ENCODE data around the gene DNAAF1. TPM values are rescaled to one million over a fixed set of nuclear protein-coding genes. Genes with fewer than 3 reads are reported as not detected.

Gene DNAAF1
- total and polyA plus RNA-seq, 2 of the 4 experiments (the other 2 are of a cell fraction), result 0.05 TPM; not detected in 1

DNA sequence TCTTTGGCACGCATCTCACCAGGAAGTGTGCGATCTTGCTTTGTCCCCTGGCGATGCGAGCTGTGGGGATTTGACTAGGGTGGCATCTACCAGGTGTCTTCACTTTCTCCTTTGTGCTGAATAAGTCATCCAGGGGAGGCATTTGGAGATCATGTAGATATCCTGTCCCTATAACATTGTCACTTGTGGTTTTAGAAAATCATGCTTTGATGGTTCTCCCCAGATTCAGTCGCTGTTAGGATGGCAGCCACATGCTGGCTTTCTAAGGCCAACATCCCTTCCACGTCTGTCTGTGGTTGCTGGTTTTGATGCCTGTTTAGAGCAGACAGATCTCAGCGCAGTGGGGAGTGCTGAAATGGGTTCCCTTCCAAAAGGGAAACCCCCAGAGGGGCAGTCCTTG lies 48.4 kb downstream of the DNAAF1 start:
- Histone ChIP-seq H3K36me3 (ENCODE audit: control insufficient read depth, insufficient read depth, low read length) (no peaks in the 10 kb centered on the region), H2AFZ (replicated peaks; ENCODE audit: low read length, poor library complexity) (no peak overlapping the region), H2BK120ac (ENCODE audit: low read depth, low read length) (no peak overlapping the region), H3K27ac (ENCODE audit: insufficient read depth, low read length) (no peak overlapping the region), H3K4me3 (ENCODE audit: insufficient read depth, low read depth, low read length) (no peak overlapping the region), H3K14ac (replicated peaks; ENCODE audit: low read depth, low read length) (no peak overlapping the region), H2AK5ac (ENCODE audit: low read depth, low read length) (no peak overlapping the region), H3K4ac (ENCODE audit: low read depth, low read length) (no peak overlapping the region), H3K79me1 (ENCODE audit: low read depth in 1 of 2, low read length in 2 of 2) (no peaks in the 10 kb centered on the region), H4K91ac (ENCODE audit: insufficient read depth, low read depth, low read length) (no peak overlapping the region), H3K56ac (ENCODE audit: extremely low read depth, insufficient read depth, low read length) (no peak overlapping the region), H3K4me2 (ENCODE audit: low read depth, low read length) (no peak overlapping the region), H3K9me1 (ENCODE audit: insufficient read depth, low read length) (no peaks in the 10 kb centered on the region), H3K23ac (ENCODE audit: low read depth, low read length) (no peak overlapping the region), H2BK15ac (ENCODE audit: low read depth, low read length) (no peak overlapping the region), H3K27me3 (ENCODE audit: control insufficient read depth, insufficient read depth, low read length) (peaks cover 21% of the 10 kb centered on the region), H3K18ac (ENCODE audit: low read depth, low read length) (no peak overlapping the region), H3K4me1 (ENCODE audit: control insufficient read depth, insufficient read depth, low read length) (no peaks in the 10 kb centered on the region; the same call in 1 of the 2 replicates), H2BK20ac (ENCODE audit: low read depth, low read length) (no peak overlapping the region), H2AK9ac (replicated peaks; ENCODE audit: low read depth, low read length, poor library complexity) (no peak overlapping the region), H4K8ac (ENCODE audit: low read depth in 2 of 2, low read length in 2 of 2) (no peak overlapping the region), H4K5ac (ENCODE audit: low read depth, low read length) (no peak overlapping the region), H3K9ac (ENCODE audit: low read depth, low read length) (no peak overlapping the region), H2BK5ac (ENCODE audit: low read depth, low read length, poor library complexity, severe bottlenecking) (no peak overlapping the region), H3K9me3 (ENCODE audit: control insufficient read depth, insufficient read depth, low read length) (no peaks in the 10 kb centered on the region), H4K20me1 (ENCODE audit: insufficient read depth, low read length) (no peaks in the 10 kb centered on the region; the same call in 1 of the 2 replicates)
- intact Hi-C loops (cut with micrococcal nuclease), result no loop called here
- no TSS peak for BruUV-seq (replicated peaks)
- dilution Hi-C loops (cut with HindIII; ENCODE audit: low sequenced_read_pairs, unreplicated experiment), result no loop called here
- ChIA-PET CTCF (no interaction called here), POLR2A (ENCODE audit: unreplicated experiment) (no interaction called here)
- TF ChIP-seq NFE2L2 (IDR thresholded peaks at IDR 0.05; ENCODE audit: low read depth, low read length), result no peak
- TF ChIP-seq, protein P1, sequence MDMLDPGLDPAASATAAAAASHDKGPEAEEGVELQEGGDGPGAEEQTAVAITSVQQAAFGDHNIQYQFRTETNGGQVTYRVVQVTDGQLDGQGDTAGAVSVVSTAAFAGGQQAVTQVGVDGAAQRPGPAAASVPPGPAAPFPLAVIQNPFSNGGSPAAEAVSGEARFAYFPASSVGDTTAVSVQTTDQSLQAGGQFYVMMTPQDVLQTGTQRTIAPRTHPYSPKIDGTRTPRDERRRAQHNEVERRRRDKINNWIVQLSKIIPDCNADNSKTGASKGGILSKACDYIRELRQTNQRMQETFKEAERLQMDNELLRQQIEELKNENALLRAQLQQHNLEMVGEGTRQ (IDR thresholded peaks at IDR 0.05; ENCODE audit: low read depth, low read length), result no peak
- in situ Hi-C loops (cut with MboI; ENCODE audit: low sequenced_read_pairs), result no loop called here
- DNase-seq (no peak), ATAC-seq (ENCODE audit: low read depth) (no peak)
- WGBS, 2 experiments (ENCODE audit: extremely low coverage in 2 of 2, insufficient read length in 1 of 2), result no CpG with 5 or more reads among the region's 7 CpGs
